IPS-15b (cell line): ENCODE measurements around the gene LRRC74B.

Experiments used
- H3K27me3 ChIP-seq: one replicate; pipeline ENCODE4 v1.6.1; 2013; ENCODE audit warnings: low read length; ENCODE audit not compliant: control insufficient read depth, insufficient read depth
- H3K36me3 ChIP-seq: one replicate; pipeline ENCODE4 v1.6.1; 2013; ENCODE audit warnings: low read length; ENCODE audit not compliant: control insufficient read depth, insufficient read depth
- H3K4me1 ChIP-seq: one replicate; pipeline ENCODE4 v1.6.1; 2013; ENCODE audit warnings: mild to moderate bottlenecking, low read length; ENCODE audit not compliant: control insufficient read depth, insufficient read depth
- H3K4me3 ChIP-seq: one replicate; pipeline ENCODE4 v1.5.1; 2013; ENCODE audit warnings: low read depth, low read length
- H3K9ac ChIP-seq: one replicate; pipeline ENCODE4 v1.6.1; 2013; ENCODE audit warnings: low read depth, mild to moderate bottlenecking, low read length
- H3K9me3 ChIP-seq: one replicate; pipeline ENCODE4 v1.6.1; 2013; ENCODE audit warnings: mild to moderate bottlenecking, low read length; ENCODE audit not compliant: control insufficient read depth, insufficient read depth

LRRC74B gene

DNA sequence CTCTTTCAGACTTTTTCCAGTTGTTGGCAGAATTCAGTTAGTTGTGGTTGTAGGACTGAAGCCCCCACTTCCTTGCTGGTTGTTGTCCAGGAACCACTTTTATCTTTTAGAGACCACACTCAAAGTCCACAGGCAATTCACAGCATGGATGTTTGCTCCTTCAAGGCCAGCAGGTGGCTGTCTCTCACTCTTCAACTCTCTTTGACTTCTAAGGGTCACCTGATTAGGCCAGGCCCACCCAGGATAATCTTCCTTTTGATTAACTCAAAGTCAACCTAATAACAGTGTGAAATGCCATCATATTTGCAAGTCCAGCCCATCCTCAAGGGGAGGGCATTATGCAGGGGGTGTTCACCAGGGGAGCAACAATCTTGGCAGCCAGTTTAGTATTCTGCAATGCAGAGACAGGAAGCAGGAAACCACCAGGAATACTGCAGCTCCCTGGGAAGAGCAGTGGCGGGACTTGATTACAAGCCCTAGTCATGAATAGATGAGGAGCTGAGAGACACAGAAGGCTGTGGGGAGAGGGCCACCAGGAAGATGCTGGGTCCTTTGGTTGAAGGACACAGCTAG lies 52.4 kb downstream of the LRRC74B start:
- H3K36me3 ChIP-seq: no peaks in the 10 kb centered on the region
- no peaks in the 10 kb centered on the region for H3K9me3 ChIP-seq
- H3K4me3 ChIP-seq: no peak overlapping the region
- no peak overlapping the region for H3K9ac ChIP-seq
- H3K4me1 ChIP-seq: no peaks in the 10 kb centered on the region
- peaks cover 20% of the 10 kb centered on the region for H3K27me3 ChIP-seq

DNA sequence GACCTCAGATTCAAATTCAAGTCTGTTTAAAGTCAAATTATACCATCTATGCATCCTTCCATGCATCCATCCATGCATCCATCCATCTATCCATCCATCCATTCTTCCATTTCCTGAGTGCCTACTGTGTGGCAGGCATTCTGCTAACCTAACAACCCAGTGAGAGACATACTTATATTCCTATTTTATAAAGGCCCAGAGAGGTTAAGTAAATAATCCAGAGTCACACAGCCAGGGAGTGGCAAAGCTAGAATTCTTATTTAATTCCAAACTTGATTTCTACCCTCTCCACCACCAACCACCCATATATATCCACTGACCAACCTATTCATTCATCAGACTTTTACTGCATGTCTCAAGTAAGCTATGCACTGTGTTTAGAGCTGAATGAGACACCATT lies 53.8 kb downstream of the LRRC74B start:
- H3K4me1 ChIP-seq: no peaks in the 10 kb centered on the region
- no peak overlapping the region for H3K9ac ChIP-seq
- H3K36me3 ChIP-seq: no peaks in the 10 kb centered on the region
- no peak overlapping the region for H3K4me3 ChIP-seq
- peaks cover 20% of the 10 kb centered on the region for H3K27me3 ChIP-seq
- H3K9me3 ChIP-seq: no peaks in the 10 kb centered on the region

DNA sequence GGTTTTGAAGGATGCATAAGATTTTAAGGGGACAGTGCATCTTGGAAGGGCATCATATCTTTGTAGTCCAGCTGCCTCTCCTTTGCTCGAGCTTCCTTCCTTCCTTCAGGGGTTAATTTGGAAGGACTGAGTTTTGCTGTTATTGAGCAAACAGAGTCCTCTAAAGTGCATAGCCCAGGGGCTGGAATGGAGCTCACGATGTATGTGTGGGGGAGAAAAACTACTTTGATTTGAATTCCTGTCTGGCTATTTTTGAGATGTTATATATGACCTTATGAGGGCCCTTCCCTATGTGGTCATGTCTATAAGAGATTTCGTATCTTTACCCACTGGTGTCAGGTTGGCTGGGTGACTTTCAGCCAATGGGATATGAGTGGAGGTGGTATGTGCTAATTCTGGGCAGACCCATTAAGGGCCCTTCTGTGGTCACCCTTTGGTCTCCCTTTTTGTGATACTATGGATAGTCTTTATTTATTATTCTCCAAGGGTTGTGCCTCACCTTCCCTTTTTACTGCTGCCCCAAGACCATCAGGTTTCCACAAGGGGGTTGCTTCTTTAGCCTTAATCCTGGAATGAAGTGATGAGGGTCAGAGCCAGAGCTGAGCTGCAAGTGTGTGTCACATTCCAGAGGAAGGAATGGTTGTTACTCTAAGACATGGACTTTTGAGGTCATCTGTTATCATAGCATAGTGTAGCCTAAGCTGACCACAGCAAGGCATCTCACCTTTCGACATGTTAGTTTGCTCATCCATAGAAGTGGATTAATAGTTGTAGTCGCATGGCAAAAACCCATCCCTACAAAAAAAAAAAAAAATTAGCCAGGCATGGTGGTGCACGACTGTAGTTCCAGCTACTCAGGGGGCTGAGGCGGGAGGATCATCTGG lies 54.6 kb downstream of the LRRC74B start:
- H3K4me1 ChIP-seq: no peaks in the 10 kb centered on the region
- peaks cover 20% of the 10 kb centered on the region for H3K27me3 ChIP-seq
- no peak overlapping the region for H3K9ac ChIP-seq
- no peaks in the 10 kb centered on the region for H3K36me3 ChIP-seq
- no peak overlapping the region for H3K4me3 ChIP-seq
- H3K9me3 ChIP-seq: no peaks in the 10 kb centered on the region

DNA sequence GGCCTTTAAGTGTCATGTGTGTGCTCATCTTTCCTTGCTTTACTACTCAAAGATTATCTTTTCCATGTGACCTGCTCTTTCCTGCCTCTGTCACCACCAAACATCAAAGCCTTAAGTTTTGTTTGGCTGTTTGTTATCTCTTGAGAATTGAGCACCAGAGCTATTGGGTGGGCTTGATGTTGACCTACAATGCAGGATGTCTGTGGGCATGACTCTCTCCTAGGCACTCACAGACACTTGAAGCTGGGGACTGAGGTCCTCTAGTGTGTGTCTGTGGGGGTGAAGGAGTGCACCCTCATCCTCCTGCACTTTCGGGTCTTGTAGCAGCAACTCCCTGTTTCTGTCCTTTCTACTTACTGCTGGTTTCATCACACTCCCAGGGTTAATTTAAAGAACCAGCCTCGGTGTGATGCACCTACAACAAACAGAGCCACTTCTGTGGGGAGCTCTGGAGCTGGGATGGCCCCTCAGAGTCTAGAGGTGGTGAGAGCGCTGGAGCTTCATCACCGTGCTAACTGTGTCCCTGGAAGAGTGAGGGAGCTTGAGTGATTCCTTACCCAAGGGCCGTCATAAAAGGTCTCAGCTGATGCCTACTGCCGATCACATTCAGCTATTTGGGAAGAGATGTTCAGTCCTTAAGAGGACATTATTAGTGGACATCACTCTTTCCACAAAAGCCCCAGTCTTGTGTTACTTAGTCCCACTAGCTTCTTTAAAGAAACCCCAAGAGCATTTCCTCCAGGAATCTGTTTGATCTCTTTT lies 56.3 kb downstream of the LRRC74B start:
- H3K36me3 ChIP-seq: no peaks in the 10 kb centered on the region
- H3K9ac ChIP-seq: no peak overlapping the region
- peaks cover 20% of the 10 kb centered on the region for H3K27me3 ChIP-seq
- no peaks in the 10 kb centered on the region for H3K9me3 ChIP-seq
- no peaks in the 10 kb centered on the region for H3K4me1 ChIP-seq
- no peak overlapping the region for H3K4me3 ChIP-seq

DNA sequence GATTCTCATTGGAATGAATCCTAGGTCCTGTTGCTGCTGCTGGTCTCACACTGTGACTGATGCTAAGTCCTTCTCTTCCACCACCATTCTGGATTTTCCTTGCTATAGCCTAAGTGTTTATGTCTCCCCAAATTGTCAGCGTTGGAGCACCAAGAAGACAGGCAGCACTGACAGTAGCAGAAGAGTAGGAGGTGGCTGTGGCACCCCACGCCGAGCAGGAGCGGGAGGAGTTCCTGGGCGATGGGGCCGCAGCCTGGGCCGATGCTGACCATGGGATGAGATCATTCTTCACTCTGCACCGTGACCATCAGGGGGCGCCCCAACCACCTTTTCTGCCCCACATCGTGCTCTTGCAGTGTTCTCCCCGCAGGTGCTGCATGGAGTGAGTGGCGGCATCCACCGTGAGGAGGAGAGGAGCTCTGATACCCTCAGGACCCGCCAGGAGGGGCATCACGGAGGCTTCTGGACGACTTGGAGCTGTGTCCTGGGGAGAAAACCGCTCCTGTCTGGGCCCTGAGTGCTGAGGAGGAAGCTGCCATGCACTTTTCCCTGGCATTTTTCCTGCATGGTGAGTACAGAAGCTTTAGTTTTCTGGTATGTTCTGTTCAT lies 57.0 kb downstream of the LRRC74B start:
- Histone ChIP-seq H3K9me3 (no peaks in the 10 kb centered on the region), H3K27me3 (peaks cover 20% of the 10 kb centered on the region), H3K9ac (no peak overlapping the region), H3K4me3 (peak overlapping the region; percentile 6), H3K36me3 (no peaks in the 10 kb centered on the region), H3K4me1 (no peaks in the 10 kb centered on the region)

DNA sequence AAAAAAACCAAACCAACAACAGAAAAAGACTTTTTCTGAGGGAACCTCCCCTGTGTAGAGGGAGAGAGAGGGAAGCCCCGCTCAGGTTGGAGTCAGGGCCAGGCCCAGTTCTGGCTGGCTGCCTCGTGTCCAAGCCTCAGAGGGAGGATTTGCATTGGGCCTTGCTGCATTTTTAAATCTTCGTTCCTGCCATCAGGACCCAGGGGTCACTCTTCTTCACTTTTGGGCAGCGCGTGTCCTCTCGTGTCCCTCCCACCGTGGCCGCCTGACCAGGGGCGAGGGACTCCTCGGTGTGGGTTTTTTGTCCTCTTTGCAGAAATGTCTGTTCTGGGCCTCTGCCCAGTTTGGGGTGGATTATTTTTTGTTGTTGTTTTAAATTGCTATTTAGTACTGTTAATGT lies 57.9 kb downstream of the LRRC74B start:
- Histone ChIP-seq H3K4me3 (no peak overlapping the region), H3K9ac (no peak overlapping the region), H3K4me1 (no peaks in the 10 kb centered on the region), H3K36me3 (no peaks in the 10 kb centered on the region), H3K9me3 (no peaks in the 10 kb centered on the region), H3K27me3 (peaks cover 20% of the 10 kb centered on the region)

DNA sequence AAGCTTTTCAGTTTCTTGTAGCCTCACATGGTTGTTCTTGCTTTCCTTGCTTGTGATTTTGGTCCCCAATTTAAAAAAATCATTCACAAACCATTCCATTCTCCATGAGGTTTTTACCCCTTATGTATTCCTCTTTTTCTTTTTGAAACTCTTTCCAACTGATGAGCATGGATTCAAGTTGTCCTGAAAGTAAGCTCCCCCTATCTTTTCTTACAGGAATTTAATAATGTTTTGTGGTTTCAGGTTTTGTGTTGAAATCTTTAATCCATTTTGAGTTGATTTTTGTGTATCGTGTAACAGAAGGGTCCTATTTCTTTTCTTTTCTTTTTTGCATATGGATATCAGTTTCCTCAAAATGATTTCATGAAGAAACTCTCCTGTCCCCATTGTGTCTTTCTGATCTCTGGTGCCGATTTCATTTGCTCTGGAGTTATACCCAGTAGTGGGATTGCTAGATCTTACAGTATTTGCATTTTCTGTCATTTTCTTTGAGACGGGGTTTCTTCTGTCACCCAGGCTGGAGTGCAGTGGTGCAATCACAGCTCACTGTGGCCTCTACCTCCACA lies 58.5 kb downstream of the LRRC74B start:
- Histone ChIP-seq H3K27me3 (peaks cover 19% of the 10 kb centered on the region), H3K9me3 (no peaks in the 10 kb centered on the region), H3K4me3 (no peak overlapping the region), H3K9ac (no peak overlapping the region), H3K4me1 (no peaks in the 10 kb centered on the region), H3K36me3 (no peaks in the 10 kb centered on the region)

DNA sequence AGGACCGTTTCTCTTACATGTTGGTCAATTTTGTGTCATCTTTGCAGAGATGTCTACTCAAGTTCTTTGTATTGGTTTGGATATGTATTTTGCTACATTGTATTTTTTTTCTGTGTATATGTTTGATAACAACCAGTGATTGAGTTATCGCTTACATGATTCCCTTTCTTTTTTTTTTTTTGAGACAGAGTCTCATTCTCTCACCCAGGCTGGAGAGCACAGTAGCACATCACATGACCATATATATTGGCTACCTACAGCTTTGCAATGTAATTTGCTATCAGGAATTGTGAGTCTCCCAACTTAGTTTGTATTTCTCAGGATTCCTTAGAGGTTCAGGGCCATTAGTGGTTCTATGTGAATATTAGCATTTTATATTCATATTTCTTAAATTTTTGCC lies 59.5 kb downstream of the LRRC74B start:
- H3K9me3 ChIP-seq: no peaks in the 10 kb centered on the region
- H3K27me3 ChIP-seq: peaks cover 11% of the 10 kb centered on the region
- H3K36me3 ChIP-seq: no peaks in the 10 kb centered on the region
- no peak overlapping the region for H3K4me3 ChIP-seq
- no peaks in the 10 kb centered on the region for H3K4me1 ChIP-seq
- no peak overlapping the region for H3K9ac ChIP-seq

DNA sequence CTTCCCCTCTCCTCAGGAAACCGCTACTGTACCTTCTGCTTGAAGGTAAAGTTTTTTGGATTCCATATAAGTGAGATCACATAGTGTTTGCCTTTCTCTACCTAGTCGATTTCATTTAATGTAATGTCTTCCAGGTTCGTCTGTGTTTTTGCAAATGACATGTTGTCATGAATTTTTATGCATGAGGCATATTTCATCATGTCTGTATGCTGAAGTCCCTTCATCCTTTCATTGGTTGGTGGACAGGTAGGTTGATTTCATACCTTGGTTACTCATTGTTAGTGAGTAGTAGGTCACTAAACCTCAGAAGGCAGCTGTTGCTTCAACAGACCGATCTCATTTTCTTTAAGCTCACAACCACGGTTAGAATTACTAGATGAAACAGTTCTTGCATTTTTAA lies 60.3 kb downstream of the LRRC74B start:
- Histone ChIP-seq H3K36me3 (no peaks in the 10 kb centered on the region), H3K4me3 (no peak overlapping the region), H3K27me3 (peaks cover 11% of the 10 kb centered on the region), H3K9me3 (no peaks in the 10 kb centered on the region), H3K9ac (no peak overlapping the region), H3K4me1 (no peaks in the 10 kb centered on the region)

DNA sequence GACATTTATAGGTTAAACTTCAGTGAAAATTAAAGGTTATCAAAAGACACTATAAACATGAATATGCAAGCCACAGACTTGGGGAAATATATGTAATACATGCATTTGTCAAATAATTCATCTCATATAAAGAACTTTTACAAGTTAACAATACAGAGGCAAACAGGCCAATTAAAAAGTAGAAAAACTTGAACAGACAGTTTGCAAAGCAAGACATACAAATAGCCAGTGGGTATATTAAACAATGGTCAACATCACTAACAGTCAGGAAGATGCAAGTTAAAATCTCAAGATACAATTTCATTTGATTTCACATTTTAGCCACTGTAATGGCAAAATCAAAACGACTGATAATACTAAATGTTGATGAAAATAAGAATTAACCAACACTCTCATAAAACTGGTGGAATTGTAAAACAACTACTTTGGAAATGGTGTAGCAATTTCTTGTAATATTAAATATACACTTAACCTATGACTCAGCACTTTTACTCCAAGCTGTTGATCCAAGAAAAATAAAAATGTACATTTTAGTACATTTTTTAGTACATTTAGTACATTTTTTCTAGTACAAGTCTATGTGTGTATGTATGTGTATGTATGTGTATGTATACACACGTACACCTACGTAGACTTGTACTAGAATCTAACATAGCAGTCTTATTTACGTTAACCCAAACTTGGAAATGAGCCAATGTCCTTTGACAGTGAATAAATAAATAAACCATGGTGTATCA lies 62.8 kb downstream of the LRRC74B start:
- no peaks in the 10 kb centered on the region for H3K4me1 ChIP-seq
- H3K36me3 ChIP-seq: no peaks in the 10 kb centered on the region
- no peak overlapping the region for H3K9ac ChIP-seq
- no peaks in the 10 kb centered on the region for H3K27me3 ChIP-seq
- H3K4me3 ChIP-seq: no peak overlapping the region
- no peaks in the 10 kb centered on the region for H3K9me3 ChIP-seq
